Effector CD4-positive, alpha-beta T cell (primary cell): ENCODE data around the gene COL19A1.

ENCODE experiments used
- DNase-seq: peaks from one replicate; pipeline ENCODE4 v3.0.0-alpha.2; 2020

COL19A1 gene

DNA sequence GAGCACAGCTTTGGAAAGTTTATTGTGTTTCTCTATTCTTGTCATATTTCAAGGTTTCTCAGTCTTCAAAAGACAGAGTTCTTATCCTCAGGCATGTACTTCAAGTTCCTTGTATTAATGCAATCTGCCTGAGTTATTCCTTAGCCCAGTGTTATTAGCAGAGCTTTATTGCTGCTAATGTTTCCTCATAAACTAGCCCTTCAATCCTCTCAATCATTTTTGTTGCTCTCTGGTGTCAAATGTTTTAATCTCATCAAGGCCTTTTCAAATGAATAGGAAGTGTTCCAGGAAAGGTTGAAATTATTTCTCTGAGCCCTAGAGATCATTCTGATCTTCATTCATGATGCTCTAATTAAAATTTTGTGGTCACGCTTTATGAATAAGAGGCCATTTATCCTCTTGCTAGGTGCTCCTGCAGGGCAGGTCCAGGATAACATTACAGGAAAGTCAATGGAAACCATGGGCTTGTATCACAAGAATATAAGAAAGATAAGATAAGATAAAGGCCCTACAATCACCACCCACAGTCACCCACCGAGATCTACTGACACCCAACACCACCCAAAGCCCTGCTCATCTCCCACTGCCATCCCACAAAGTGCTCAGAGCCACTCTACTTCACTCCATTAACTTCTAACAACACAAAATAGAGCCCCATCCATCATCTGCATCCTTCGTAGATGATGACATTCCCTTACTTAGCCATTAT lies 310.6 kb downstream of the COL19A1 start:
- no peak for DNase-seq

DNA sequence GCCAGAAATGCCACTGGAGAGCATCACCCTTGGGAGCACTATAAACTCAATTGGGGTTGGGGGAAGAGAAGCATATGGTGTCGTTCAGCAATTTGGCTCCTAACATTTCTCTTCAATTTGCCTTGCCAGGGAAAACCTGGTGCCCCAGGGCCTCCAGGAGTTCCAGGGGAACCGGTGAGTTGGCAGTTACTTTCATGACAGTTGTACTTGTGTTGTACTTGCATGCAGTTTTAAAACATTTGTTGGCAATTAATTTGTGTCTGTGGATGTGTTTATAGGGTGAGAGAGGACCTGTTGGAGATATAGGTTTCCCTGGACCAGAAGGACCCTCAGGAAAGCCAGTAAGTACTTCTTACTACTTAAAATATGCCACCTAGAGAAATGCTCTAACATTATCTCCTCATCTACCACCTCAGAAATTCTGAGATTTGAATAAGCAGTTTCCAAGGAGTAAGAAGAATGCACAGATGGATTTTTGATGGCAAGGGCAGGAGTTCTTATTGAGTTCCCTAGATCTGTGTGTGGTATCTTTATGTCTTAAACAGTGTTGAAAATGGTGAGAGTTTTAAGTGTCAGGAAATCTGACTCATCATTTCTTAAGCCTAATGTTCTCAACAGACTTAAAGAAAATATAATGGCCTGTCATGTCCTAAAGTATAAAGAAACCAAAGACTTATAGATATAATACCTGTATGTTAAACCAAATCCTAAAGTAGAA lies 314.0 kb downstream of the COL19A1 start:
- DNase-seq, result no peak

DNA sequence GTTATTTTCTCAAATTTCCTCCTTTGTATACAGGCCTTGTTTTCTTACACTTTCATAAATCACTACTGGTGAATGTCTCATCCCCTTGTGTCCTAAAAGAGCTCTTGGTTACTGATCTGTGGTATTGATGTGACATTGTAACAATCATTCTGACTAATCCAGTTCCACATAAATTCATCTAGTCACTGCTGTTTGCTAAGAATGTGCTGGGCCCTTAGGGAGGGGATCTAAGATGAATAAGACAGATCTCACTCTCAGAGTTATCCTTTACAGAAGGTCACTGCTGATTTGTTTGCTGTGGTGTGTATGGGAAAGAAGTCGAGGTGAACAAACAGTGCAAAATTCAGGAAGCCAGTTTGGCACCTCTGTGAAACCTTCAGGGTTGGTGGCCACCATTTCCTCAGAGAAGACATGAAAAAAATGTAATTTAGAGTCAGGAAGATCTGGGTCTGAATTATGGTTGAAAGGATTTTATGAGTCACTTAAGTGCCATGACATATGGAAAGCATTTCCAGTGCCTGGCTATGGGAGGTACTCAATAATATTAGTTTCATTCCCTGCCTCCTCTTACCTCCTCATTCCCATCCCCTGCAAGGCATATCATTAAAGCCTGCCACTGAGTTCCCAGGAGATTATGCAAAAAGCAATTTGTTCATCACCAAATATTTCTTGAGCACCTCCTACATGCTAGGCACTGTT lies 314.7 kb downstream of the COL19A1 start:
- no peak for DNase-seq

DNA sequence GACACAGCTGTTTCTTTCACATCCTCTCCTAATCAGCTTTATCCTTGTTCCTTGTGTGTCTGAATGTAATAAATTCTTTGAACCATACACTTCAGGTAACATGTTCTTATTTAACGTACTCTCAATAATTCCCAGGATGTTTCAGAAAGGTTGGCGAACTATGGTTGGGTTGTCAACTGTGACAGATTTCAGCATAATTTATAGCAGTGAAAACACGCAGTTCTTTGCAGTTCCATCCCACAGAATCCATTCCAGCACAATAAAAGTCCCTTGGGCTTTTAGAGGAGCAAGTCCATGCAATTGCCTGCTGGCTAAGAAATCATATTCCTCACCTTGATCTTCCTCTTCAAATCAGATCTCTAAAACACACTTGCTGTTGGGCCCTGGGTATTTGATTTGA lies 317.2 kb downstream of the COL19A1 start:
- no peak for DNase-seq

DNA sequence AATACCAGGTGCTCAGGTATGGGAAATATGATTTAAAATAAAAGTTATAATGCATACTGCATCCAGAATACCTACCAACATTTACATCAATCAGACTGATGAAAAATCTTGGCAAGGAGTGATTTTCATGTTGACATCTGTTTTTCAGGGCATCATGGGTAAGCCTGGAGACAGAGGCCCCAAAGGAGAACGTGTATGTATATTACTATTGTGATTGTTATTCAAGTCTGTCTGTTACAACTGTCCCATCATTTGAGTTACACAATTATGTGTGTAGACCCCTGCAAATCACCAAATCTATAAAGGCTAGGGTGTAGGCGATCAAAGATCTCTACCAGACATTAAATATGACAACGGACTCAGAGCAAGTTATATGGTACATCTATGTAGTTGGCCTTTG lies 318.4 kb downstream of the COL19A1 start:
- DNase-seq, result no peak

DNA sequence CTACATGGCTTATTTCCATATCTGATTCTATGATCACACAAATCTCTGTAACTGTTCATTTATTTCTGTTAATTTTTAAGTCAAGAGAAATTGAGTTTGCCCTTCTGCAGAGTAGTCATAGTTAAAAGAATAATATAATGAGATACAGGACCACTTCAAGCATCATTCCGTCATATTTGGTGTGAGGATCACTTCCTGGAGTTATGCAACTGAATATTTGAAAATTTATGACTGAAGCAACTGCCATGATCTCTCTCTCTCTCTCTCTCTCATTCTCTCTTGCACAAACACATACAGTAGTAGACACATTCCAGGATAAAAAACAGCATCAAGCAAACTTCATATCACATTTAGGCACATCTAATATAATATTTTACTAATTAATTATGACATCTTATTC lies 320.1 kb downstream of the COL19A1 start:
- DNase-seq, result no peak

DNA sequence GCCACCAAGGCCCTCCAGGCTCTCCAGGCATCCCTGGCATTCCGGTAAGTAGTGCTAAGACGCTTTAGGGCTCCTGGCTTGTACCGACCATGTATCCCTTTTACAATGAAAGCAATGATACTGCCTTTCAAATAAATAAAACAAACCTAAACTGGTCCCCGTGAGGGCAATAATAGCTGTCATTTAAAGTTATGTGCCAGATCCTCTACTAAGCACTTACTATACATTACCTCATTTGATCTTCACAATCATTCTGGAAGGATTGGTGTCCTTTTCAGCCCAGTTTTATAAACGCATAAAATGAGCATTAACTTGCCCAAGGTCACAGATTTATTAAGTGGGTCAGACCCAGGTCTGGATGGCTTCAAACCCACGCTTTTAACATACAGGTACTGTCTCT lies 321.8 kb downstream of the COL19A1 start:
- DNase-seq, result no peak

DNA sequence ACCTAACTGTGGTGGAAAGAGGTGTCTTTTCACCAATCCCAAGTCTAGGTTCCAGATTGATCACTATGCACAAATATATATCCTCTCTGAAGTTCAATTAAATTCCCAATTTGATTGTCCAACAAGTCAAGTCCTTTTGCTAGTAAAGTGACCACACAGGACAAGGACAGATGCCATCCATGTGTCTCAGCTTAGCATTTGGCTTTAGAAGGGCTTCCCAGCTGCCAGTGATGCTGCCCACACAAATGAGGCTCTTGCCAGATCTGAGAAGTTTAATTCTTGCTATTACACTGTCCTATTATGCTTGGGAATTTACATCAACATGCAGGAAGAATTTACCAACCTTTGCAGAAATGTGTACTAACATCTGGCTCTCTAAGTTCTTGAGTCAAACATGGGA lies 328.1 kb downstream of the COL19A1 start:
- no peak for DNase-seq

DNA sequence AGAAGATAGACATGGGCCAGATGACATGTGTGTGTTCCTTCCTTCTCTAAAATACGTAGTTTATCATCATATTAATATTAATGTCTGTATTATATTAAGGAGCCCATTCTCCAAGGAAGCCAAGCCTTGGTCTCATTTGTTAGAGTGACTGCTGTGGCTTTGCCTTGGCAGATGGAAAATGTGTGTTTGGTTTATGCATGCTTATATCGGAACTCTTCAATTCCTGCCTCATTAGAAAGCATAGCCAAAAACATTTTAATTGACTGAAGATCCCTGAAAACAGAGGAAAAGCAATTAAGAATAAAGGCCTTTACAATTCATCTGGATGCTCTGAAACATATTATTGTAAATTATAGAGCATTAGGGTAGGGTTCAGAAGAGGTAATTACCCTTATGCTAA lies 330.2 kb downstream of the COL19A1 start:
- no peak for DNase-seq

DNA sequence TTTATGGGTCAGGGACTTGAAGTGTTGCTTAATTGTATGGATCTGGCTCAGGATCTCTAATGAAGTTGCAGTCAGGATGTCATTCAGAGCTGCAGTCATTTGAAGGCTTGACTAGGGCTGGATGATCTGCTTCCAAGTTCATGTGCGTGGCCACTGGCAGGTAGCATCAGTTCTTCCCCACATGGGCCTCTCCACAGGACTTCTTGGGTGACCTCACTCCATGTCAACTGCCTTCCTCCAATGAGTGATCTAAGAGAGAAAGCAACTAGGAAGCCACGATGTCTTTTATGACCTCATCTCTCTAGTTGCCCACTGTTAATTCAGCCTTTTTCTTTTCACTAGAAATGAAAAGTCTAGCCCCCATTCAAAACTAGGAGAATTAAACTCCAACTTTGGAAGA lies 332.4 kb downstream of the COL19A1 start:
- no peak for DNase-seq

DNA sequence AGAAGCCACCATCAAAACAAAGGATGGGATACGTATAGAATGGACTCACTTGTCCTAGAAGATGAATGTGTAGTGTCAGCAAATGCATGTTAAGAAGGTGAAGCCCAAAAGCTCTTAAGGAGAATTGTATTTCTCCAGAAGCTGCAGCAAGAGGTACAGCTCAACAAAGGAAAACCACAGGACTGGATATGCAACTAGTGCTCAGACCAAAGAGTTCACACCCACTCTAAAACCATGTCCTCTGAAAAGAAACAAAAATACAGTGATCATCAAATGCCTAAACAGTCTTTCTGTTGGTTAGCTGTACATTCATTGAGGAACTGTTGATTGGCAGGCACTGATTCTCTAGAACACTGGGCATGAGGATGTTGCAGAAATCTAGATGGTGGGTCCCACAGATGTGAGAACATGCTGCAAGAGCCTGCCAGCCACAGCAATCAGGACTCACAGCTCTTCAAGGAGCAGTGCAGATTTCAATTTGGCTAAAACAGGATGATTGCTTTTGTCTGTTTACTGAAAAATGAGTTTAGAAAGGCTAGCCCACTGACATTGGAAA lies 342.0 kb downstream of the COL19A1 start:
- DNase-seq, result no peak

DNA sequence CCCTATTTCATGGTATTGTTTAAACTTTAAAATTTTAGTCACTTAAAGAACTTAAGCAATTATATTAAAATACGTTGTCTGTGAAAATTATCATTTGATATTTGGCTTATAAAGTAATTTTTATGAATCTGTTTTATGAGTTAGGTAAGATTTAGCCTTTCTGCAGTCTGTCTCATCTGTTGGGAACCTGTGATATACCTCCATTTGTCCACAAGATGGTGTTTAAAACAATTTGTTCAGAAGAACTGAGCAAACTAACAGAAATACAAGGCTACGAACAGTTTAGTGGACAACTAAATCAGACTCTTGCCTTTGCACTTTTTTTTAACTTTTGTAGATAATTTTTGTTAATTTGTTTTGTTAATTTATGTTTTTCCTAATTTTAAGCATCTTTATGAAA lies 344.1 kb downstream of the COL19A1 start:
- no peak for DNase-seq

DNA sequence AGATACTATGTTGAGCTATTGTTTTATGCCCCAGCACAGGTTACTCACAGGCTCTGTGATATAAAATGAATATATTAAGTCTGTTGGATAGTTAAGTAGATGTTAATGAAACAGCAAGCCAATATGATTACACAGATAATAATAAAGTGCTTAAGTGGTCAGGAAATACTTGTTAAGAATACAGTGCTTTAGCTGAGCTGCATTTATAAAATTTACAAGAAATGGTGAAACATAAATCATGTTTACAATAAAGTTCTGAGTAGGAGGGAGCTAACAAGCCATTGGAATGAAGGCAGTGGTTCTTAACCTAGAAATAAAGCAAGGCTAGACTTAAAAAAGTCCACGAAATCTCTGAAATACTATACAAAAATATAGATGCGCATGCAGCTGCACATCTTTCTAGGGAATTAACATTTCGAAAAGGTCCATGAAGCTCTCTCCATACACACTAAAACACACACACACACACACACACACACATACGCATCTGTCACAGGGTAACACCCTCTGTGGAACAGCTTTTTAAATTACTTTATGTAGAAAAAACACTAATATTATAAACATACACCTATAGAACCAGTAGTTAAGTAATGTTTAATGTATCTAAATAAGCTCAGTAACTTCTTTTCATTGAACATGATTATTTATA lies 349.2 kb downstream of the COL19A1 start:
- no peak for DNase-seq

DNA sequence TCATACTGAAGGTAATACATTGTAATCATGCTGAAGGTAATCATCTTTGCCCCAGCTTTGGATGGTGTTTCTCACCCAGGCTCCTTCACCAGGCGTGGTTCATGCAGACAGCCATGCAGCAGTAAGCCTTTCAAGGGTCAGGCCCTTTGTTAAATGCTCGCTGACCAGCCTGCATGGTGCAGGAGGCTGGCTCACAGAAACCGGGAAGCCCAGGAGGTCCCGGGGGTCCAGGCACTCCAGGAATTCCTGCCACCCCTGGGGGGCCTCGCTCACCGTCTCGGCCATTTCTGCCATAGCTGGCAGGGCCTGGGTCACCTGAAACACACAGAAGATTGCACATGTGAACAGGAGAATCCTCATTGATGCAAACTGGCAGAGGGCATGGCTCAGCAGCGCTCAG lies 350.4 kb downstream of the COL19A1 start:
- no peak for DNase-seq

DNA sequence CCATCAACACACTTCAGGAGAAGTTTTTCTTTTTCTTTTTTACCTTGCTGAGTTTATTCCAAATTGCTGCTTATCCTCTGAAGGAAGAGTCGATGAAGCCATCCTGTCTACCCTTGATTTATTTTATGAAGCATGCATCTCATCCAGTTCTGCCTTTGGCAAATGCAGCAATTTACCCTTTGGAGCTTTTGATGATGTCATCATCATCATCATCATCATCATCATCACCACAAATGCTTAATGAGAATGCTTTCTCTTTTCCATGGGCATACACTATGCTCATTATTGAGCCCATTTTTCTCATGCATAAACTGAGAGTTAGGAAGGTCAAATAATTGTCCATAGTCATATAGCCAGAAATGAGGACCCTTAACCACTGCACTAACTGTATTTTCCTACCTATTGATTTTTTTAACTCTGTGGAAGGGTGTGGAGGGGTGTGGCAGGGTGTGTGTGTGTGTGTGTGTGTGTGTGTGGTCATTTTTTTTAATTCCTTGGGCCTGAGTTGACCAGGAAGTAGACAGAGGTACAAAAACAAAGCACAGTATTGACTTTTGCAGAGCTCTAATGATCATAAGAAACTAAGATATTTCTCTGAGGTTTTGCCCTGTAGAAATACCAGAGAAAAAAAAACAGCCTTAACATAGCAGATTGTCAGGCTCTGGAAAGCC lies 353.7 kb downstream of the COL19A1 start:
- no peak for DNase-seq

DNA sequence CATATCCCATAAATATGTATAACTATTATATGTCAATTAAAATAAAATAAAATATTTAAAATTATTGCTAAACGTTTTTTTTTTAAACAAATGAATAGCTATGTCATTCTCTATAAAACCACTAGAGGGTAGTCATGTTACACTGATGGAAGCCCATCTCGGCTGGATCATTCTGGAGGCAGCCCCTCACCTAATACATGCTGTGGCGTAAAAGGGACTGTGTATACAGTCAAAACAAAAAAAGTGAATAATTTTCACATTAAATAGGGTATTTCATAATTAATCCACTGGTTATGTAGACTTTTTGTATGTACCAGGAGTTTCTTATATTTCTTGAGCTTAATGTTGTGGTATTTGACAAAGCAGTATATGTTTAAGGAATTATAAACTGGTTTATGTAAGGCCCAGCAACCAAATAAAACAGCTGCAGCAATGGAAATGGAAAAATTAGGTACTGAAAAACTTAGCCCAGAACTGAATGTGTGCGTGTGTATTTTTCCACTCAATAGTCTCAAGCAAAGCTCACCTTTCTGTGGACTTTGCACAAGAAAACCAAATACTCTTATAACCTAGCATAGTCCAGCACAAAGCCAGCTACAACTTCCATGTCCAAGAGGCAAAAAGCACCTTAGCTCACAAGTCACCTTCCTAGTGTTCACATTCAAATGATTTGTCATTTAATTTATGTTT lies 354.8 kb downstream of the COL19A1 start:
- no peak for DNase-seq

DNA sequence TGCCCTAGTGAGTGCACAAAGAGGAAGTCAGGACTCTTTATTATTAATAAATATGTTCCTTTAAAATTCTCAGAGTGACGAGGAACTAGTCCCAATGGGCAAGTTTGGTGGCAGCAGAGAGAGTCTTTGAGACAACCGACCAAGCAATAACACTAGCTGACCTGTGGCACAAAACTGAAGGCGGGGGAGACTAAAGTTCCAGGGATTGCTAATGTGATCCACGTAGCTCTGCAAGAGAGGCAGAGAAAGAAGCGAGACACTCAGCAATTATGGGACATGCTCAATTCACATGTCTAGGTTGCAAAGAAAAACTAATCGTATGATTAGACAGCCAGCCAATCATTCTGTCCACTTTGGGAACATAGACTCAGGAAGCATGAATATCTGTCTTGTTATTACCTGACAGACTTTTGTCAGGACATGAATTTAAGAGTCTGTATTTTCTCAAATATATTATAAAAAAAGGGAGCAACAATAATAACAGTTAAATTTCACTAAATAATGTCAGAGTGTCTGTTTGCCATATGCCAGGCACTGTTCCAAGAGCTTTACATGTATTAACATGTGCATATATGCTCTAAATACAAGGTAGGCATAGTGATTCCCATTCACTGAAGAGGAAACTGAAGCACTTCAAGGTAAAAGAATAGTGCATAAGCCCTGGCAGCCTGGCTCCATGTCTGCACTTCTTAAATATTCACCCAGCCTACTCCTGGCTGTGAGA lies 355.5 kb downstream of the COL19A1 start:
- no peak for DNase-seq

DNA sequence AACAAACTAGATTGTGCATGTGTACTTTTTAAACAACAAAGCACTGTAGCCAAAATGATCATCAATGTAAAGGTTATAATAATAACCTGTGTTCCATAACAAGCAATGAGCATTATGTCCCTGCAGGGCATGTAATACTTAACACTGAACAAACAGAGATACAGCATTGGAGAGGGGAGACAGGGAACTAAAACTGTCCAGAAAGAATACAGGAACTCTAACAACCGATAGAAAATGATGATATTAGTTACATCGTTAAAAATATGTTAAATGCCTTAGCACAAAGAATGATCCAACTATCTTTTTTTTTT lies 356.0 kb downstream of the COL19A1 start:
- DNase-seq, result no peak

DNA sequence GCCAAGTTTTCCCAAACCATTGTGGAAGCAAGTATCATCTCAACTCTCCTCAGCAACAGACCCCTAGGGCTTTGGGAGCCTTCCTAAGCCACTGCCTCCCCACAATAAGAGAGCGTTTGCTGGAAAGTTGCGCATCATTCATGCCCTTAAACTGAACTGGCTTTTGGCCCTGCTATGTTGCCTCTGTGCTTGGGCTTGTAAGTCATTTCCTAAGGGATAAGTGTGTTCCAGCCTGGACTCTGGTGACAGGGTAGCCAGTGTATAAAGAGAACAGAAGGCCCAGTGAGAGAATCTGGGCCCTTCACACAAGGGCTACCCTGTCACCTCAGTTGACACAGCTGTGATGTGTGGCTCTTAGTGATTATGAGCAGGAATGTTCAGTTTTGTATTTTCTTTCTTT lies 358.7 kb downstream of the COL19A1 start:
- DNase-seq, result no peak

DNA sequence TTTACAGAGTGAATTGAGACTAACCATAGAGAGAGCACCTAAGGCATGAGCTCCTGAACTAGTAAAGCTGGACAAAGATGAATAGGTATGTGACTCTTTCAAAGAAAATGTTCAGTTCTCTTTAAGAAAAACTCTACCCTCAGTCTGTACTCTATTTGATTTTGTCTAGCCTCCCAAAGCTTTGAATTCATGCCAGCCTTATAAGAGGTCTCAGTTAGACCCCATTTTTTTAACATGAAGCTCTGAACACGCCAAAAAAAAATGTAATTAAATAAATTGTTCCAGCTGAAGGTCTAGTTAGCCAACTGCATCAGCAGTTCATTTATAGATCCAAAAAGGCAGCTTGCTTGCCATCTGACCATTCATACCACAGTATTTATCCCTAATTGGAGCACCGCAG lies 365.0 kb downstream of the COL19A1 start:
- DNase-seq, result no peak

DNA sequence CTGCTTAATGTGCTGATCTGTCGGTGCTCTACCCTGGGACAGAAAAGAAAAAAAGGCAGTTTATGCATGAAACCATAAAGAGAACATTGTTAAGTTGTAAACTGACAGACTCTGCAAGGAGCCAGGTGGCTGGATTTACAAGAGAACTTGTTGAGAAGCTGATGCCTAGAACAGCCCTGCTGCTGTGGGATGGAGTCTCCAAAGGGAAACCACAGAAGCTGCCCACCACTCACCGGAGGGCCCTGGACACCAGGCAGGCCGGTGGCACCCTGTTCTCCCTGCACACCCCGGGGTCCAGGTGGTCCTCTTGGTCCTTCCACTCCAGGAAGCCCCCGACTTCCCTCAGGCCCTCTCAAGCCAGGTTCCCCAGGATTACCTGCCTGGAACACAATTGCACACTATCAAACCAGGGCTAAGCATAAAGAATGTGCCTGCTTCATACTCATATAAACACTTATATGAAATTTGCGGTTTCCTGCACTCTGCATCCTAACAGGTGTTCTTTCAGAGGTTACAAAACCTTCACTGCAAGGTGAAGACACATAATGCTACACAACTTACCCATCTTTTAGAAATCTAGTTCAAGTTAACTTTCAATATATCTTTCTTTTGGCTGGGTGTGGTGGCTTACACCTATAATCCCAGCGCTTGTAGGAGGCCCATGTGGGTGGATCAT lies 368.3 kb downstream of the COL19A1 start:
- DNase-seq, result no peak
